ENCODE results near the gene NDRG4. TPM values are rescaled to one million over a fixed set of nuclear protein-coding genes. Genes with fewer than 3 reads are reported as not detected.

NDRG4 gene
- total RNA-seq, 1 donor from 2014 or later, result 230 TPM

GRCh38 chr16:58507963-58508670 lies 8.2 kb downstream of the NDRG4 start:
- no peak for DNase-seq (ENCODE audit: low spot score in 2 of 2)
- no peak for FAIRE-seq

DNA sequence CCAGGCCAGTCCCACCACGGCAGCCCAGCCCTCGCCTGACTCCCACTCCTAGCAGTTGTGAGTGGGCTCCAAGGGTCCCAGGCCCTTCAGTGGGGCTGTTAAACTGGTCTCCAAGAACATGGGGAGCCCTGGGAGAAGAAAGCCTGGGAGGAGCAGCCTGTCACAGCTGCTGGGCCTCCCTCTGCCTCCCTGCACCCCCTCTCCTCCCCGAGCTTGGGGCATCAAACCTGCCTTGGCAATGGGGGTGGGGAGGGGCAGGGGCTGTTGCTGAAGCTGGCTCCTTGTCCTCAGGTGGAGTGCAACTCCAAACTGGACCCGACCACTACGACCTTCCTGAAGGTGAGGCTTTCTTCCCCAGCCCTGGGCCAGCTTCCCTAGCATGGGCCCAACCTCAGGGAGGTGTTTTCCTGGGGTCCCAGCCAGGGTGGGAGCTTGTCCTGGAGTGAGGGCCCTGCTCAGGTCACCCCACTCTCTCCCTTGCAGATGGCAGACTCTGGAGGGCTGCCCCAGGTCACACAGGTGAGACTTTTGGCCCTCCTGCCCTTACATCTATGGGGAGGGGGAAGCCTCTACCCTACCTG lies 8.8 kb downstream of the NDRG4 start:
- FAIRE-seq, result no peak
- no peak for DNase-seq (ENCODE audit: low spot score in 2 of 2)

- FAIRE-seq (no peak), DNase-seq (ENCODE audit: low spot score in 2 of 2) (no peak)
Measured at GRCh38 chr16:58509256-58510096, 9.5 kb downstream of the NDRG4 start.

- FAIRE-seq (no peak), DNase-seq (ENCODE audit: low spot score in 2 of 2) (no peak)
Measured at GRCh38 chr16:58510097-58510775, 10.3 kb downstream of the NDRG4 start.

- FAIRE-seq, result no peak
- DNase-seq (ENCODE audit: low spot score in 2 of 2), result no peak
Measured at GRCh38 chr16:58510776-58511628, 11.1 kb downstream of the NDRG4 start.

- DNase-seq (ENCODE audit: low spot score in 2 of 2), result no peak
- no peak for FAIRE-seq
Measured at GRCh38 chr16:58511933-58512815, 12.2 kb downstream of the NDRG4 start.

DNA sequence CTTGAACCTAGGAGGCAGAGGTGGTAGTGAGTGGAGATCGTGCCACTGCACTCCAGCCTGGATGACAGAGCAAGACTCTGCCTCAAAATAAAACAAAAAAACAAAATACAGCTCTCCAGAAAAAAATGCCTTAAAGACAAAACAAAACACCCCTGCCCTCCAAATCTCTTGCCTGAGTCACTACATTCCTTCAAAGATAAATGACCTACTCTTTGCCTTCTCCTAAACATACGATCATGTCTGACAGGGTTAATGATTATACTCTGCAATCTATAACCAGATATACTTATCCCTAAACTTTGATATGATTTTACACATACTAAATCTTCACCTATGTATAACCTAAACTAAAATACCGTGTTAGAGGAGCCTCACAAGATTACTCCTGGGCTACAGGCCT lies 13.9 kb downstream of the NDRG4 start:
- DNase-seq (ENCODE audit: low spot score in 2 of 2) (no peak), FAIRE-seq (no peak)

DNA sequence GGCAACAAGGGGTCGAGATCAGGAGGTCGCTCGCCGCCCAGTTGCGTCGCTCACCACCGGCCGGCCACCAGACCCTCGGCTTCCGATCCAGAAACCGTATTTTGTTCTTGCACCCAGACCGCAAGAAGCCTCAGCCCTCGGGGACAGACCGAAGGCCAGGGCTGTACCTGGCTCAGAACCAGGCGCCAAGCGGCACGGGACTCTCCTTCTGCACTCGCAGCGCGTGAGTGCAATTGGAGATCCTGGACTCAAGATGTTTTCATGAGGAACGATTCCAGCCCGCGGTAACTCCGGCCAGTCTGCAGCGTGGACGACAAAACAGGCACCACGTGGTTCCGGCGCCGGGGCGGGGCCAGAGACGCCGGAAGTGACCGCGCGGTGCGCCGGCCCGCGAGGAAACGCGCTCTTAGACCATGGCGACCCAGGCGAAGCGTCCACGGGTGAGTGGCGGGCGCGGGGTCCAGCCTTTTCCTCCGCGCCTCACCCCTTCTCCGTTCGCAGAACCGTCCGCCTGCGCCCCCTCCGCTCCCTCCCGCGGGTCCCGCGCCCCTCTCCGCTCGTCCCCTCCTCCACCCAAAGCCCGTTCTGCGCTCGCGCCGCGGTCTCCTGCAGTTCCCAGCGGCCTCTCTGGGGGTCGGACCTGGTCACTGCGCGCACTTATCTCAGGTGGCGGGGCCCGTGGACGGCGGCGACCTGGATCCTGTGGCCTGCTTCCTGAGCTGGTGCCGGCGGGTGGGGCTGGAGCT lies 15.4 kb downstream of the NDRG4 start, which contains the start of gene SETD6:
Gene SETD6, plus strand, starts transcription at position 393 of the 746 bp plus-strand sequence. Its CDS starts 21 bp downstream, at position 414.
- FAIRE-seq (no peak), DNase-seq (ENCODE audit: low spot score in 2 of 2) (peak; percentile 95 to 97)

DNA sequence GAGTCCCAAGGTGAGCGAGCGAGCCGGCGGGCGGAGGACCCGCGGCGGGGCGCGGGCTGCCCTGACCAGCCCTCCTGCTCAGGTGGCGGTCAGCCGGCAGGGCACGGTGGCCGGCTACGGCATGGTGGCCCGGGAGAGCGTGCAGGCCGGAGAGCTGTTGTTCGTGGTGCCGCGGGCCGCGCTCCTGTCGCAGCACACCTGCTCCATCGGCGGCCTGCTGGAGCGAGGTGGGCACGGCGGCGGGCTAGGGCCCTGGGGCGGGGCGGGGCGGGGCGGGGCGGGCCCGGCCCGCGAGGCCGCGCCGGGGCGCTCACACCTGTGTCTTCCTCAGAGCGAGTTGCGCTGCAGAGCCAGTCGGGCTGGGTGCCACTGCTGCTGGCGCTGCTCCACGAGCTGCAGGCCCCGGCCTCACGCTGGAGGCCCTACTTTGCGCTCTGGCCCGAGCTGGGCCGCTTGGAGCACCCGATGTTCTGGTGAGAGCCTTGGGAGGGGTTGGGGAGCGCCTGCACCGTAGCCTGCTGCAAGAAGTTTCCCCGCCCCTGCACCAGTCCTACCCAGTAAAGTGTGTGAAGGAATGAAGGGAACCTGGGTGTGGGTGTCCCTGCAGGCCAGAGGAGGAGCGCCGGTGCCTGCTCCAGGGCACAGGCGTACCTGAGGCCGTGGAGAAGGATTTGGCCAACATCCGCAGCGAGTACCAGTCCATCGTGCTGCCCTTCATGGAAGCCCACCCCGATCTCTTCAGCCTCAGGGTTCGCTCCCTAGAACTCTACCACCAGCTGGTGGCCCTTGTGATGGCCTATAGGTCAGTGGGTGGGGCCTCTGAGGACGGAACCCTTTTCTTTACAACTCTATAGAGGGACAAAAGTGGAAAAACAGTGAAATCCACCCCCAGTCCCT lies 16.2 kb downstream of the NDRG4 start:
- DNase-seq (ENCODE audit: low spot score in 2 of 2) (peak in 1 of 2 donors; percentile 44), FAIRE-seq (no peak)

DNA sequence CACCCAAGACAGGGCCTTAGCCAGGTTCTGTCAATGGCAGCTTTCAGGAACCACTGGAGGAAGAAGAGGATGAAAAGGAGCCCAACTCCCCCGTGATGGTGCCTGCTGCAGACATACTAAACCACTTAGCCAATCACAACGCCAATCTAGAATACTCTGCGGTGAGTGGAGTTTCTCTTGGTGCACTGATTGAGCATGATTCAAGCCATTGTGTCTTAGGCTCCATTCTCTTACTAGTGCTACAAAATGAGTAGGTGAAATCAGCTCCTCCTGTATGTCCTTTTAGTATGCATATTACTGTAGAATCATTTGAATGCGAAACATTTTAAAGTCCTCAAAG lies 16.8 kb downstream of the NDRG4 start:
- FAIRE-seq (no peak), DNase-seq (ENCODE audit: low spot score in 2 of 2) (no peak)

DNA sequence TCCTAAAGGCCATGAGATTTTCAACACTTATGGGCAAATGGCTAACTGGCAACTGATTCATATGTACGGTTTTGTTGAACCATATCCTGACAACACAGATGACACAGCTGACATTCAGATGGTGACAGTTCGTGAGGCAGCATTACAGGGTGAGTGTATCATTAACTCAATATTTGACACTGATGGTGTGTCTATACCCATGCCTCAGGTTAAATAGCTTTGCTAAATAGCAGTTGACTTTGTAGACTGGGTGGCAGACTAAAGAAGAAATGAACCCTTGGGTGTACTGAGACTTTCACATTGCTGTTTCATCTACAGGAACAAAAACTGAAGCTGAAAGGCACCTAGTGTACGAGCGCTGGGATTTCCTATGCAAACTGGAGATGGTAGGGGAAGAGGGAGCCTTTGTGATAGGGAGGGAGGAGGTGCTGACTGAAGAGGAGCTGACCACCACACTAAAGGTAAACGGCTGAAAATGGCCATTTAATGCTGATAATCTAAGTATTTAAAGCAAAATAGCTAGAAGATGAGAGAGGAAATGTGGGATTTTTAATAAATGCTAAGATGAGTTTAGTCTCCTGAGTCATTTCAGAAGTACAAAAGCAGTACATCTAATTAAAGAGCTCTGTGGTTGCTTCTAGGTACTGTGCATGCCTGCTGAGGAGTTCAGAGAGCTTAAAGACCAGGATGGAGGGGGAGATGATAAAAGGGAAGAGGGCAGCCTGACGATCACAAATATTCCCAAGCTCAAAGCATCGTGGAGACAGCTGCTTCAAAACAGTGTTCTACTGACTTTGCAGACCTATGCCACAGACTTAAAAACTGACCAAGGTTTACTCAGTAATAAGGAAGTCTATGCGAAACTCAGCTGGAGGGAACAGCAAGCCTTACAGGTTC lies 18.4 kb downstream of the NDRG4 start:
- DNase-seq (ENCODE audit: low spot score in 2 of 2) (no peak), FAIRE-seq (no peak)

DNA sequence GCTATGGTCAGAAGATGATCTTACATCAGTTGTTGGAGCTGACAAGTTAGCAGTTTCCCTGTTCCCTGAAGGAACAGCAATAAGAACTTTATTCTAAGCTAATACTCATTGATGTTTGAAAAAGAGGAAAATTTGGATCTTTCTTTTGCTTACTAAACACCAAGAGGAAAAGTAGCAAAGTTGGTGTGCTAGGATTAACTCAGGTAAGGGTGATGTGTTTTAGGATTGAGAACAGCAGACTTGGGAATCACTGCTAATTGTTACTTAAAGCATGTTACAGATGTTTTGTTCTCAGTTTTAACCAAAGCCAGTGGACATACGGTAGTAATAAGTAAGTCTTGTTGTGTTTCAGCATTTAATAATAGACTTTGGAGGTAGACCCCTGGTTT lies 19.0 kb downstream of the NDRG4 start:
- FAIRE-seq (no peak), DNase-seq (ENCODE audit: low spot score in 2 of 2) (no peak)

DNA sequence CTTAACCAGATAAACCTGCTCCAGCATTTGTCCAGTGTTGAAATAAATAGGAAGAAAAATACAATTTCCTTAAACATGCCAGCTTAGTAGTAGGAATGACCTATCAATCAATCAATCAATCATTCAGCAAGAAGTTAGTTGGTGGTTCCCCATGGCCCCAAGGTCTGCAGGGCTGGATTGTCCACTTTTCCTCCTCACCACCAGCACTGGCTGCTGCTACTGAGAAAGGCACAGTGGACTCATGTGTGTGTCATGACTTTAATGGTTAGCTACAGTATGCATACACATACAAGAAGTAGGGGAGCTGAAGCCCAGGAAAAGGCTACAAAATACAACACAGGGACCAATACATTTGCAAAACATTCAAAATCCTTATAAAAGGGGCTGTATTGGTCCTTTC lies 19.8 kb downstream of the NDRG4 start:
- no peak for DNase-seq (ENCODE audit: low spot score in 2 of 2)
- FAIRE-seq, result no peak

DNA sequence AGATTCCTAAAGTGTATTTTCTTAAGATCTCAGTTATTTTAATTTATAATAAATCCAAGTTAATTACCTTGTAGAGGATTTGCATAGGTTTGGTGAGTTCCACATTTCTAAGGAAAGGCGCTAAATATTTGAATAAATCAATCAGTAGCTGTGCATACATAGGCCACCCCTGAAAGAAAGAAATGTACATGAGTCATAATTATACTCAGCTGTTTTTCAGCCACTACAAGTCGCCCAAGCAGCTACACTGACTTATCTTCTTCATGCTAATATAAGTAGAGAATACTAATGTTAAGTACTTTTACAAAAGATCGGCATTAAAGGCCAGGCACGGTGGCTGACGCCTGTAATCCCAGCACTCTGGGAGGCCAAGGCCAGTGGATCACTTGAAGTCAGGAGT lies 30.2 kb downstream of the NDRG4 start:
- DNase-seq (ENCODE audit: low spot score in 2 of 2) (no peak), FAIRE-seq (no peak)

DNA sequence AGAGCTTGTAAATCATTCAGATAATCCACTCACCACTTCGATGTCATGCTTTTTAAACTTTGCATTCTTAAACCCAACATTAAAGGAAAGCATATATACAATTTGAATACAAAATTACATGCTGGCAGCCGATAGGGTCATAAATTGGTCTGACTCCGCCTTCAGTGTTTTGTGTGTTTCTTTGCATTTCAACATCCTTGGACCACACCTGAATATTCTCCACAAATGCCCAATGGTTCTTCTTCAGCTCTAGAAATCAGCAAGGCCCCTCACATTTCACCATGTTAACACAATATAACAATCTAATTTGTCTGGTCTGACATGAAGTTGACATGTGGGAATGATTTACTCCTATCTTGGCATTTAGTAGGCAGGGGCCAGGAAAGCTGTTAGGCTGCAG lies 32.5 kb downstream of the NDRG4 start:
- FAIRE-seq (no peak), DNase-seq (ENCODE audit: low spot score in 2 of 2) (no peak)

- no peak for DNase-seq (ENCODE audit: low spot score in 2 of 2)
- no peak for FAIRE-seq
Measured at GRCh38 chr16:58533751-58534470, 34.0 kb downstream of the NDRG4 start.

All from frontal cortex (tissue), 4 donors.